ENCODE measurements around the gene PPP4C.

Gene PPP4C

DNA sequence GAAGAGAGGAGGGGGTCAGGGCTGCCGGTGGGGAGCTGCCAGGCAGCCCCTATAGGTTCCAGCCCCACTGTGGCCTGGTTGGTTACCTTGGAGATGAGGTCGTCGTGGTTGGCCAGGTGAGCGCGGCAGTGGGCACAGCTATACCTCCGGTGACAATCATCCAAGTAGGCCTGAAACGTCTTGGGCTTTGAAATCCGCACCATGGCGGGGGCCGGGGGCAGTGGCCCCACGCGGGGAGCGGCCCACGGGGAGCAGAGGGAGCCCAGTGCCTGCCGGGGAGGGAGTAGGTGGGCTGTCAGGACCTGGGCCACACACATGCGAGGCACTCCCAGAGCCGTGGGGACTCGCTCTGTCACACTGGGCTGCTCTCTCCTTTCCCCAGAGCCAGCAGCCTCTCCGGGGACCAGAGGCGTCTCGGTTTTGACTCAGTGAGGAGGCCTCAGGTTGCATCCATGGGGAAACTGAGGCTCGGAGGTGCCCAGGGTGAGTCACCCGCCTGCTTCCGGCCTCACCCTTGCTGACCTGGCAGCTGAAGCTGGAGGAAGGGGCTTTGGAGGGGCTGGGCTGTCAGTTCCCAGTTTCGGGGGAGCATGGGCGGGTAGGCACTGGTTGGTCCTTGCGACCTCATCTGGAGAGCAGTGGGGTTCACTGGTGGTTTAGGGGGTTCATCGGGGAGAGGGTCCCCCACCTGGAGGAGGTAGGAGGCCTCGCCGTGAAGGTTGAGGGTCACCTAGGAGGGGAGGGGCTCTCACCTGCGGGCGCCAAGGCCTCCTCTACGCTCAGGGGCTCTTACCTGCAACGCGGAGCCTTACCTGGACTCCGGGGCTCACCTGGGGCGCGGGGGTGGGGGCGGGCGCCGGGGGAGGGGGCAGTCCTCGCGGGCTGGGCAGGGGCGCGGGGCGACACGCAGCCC lies 19.6 kb downstream of the PPP4C start:
- no peaks in the 10 kb centered on the region for H3K27me3 ChIP-seq (ENCODE audit: insufficient read depth, poor library complexity, severe bottlenecking)
- H3K27ac ChIP-seq (ENCODE audit: poor library complexity, severe bottlenecking), result peak overlapping the region; percentile 52
- H3K4me1 ChIP-seq (ENCODE audit: insufficient read depth, poor library complexity, severe bottlenecking), result peaks cover 4% of the 10 kb centered on the region
- peaks cover 18% of the 10 kb centered on the region for H3K9me3 ChIP-seq (ENCODE audit: severe bottlenecking)
- ATAC-seq (ENCODE audit: low read depth) (no peak), DNase-seq (ENCODE audit: low spot score) (no peak)
- peak overlapping the region; percentile 44 for H3K4me3 ChIP-seq (ENCODE audit: severe bottlenecking)
- H3K36me3 ChIP-seq (ENCODE audit: low read depth), result no peaks in the 10 kb centered on the region; the same call in 1 of the 2 replicates
- TF ChIP-seq, protein P1, sequence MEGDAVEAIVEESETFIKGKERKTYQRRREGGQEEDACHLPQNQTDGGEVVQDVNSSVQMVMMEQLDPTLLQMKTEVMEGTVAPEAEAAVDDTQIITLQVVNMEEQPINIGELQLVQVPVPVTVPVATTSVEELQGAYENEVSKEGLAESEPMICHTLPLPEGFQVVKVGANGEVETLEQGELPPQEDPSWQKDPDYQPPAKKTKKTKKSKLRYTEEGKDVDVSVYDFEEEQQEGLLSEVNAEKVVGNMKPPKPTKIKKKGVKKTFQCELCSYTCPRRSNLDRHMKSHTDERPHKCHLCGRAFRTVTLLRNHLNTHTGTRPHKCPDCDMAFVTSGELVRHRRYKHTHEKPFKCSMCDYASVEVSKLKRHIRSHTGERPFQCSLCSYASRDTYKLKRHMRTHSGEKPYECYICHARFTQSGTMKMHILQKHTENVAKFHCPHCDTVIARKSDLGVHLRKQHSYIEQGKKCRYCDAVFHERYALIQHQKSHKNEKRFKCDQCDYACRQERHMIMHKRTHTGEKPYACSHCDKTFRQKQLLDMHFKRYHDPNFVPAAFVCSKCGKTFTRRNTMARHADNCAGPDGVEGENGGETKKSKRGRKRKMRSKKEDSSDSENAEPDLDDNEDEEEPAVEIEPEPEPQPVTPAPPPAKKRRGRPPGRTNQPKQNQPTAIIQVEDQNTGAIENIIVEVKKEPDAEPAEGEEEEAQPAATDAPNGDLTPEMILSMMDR (IDR thresholded peaks at IDR 0.05; ENCODE audit: poor library complexity, severe bottlenecking), result no peak

DNA sequence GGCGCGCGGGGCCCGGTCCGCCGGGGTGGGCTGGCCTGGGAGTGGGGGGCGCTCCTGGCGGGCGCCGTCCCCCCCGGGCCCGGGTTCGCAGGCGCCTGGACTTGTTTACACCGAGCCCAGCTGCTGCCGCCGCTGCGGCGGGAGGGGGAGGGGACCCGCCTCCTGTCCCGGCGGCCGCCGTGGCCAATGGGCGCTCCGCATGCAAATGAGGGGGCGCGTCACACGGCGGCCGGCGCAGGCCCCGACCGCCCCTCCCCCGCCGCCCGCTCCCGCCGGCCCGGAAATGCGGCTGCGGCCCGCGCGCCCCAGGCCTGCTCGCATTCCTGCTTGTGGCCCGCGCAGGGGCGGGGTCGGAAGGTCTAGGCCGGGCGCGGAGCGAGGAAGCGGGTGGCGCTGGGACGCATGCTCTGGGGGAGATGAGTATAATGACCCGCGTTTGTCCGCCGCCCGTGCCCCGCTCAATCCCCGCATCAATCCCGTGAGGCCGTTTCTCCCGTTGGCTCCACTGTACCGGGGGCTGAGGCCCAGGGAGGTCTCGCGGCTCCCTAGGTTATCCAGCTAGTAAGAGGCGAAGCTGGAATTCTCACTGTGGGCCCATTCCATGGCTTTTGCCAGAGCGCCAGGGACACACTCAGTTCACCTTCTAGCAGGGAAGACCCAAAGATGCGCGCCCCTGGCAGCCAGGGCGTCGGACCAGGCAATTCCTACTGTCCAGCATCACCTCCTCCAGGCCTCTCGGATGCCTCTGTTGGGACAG lies 20.5 kb downstream of the PPP4C start, which contains the start of gene YPEL3:
Gene YPEL3, minus strand, starts transcription at position 109 of the 757 bp plus-strand sequence. CDS start 731 bp downstream, outside the sequence.
- no peaks in the 10 kb centered on the region for H3K27me3 ChIP-seq (ENCODE audit: insufficient read depth, poor library complexity, severe bottlenecking)
- H3K4me3 ChIP-seq (ENCODE audit: severe bottlenecking), result peak within 1 kb of the TSS; percentile 44
- H3K4me1 ChIP-seq (ENCODE audit: insufficient read depth, poor library complexity, severe bottlenecking), result no peaks in the 10 kb centered on the region
- peaks cover 18% of the 10 kb centered on the region for H3K9me3 ChIP-seq (ENCODE audit: severe bottlenecking)
- H3K27ac ChIP-seq (ENCODE audit: poor library complexity, severe bottlenecking), result peak within 1 kb of the TSS; percentile 52
- H3K36me3 ChIP-seq (ENCODE audit: low read depth), result no peaks in the 10 kb centered on the region; the same call in 1 of the 2 replicates
- DNase-seq (ENCODE audit: low spot score) (peak; percentile 86), ATAC-seq (ENCODE audit: low read depth) (peak; percentile 62)
- TF ChIP-seq, protein P1 (IDR thresholded peaks at IDR 0.05; ENCODE audit: poor library complexity, severe bottlenecking), result no peak

DNA sequence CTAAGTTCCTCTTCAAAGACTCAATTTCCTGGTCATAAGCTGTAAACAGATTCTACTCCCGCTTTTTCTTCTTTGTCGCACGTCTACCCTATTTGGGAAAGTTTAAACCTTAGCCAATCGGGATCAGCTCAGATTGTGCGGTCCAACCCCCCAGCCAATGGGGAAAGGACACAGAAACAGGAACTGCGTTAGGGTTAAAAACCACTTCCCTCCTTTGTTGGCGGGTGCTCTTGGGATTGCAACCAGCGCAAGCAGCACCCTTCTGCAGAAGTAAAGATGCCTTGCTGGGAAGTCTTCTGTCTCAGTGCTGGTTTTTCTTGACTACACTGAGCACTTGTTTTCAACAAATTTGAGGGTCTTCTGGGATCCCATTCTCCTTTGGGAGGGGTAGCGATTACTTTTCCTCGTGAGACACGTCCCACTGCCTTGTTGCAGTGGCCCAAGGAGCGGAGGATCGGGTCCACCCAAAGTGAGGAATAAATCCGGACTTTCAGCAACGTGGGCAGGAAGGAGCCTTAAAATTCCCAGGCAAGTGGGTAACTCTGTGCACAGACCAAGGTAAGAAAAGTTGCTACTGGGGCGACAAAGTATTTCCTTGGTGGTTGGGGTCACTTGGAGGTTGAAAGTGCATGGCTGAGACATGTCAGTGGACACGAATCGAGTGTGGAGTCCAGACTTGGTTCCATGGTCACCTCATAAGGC lies 21.2 kb downstream of the PPP4C start:
- no peak for ATAC-seq (ENCODE audit: low read depth)
- Histone ChIP-seq H3K4me3 (ENCODE audit: severe bottlenecking) (no peak overlapping the region), H3K27ac (ENCODE audit: poor library complexity, severe bottlenecking) (peak overlapping the region; percentile 52), H3K4me1 (ENCODE audit: insufficient read depth, poor library complexity, severe bottlenecking) (no peaks in the 10 kb centered on the region), H3K27me3 (ENCODE audit: insufficient read depth, poor library complexity, severe bottlenecking) (no peaks in the 10 kb centered on the region), H3K9me3 (ENCODE audit: severe bottlenecking) (peaks cover 18% of the 10 kb centered on the region), H3K36me3 (ENCODE audit: low read depth) (no peaks in the 10 kb centered on the region; the same call in 1 of the 2 replicates)
- no peak for DNase-seq (ENCODE audit: low spot score)
- TF ChIP-seq, protein P1 (IDR thresholded peaks at IDR 0.05; ENCODE audit: poor library complexity, severe bottlenecking), result no peak

DNA sequence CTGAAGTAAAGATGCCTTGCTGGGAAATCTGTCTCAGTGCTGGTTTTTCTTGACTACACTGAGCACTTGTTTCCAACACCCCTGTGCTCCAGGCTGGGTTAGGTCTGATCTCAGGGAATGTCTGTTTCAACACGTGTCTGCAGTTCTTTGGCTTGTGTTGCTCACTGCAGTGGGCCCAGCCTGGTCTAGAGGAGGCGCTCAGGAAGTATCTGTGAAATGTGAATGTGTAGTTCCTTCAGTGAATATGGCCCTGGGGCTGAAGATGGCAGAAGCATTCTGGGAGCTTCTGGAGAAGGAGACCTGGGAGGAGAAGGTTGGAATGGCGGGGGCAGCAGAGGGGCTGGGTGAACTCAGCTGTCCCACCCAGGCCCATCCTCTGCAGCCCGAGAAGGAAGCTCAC lies 28.3 kb downstream of the PPP4C start:
- no peak overlapping the region for H3K27ac ChIP-seq (ENCODE audit: poor library complexity, severe bottlenecking)
- H3K4me1 ChIP-seq (ENCODE audit: insufficient read depth, poor library complexity, severe bottlenecking), result peaks cover 3% of the 10 kb centered on the region
- peaks cover 8% of the 10 kb centered on the region; the same call in 1 of the 2 replicates for H3K36me3 ChIP-seq (ENCODE audit: low read depth)
- no peak overlapping the region for H3K4me3 ChIP-seq (ENCODE audit: severe bottlenecking)
- no peak for ATAC-seq (ENCODE audit: low read depth)
- TF ChIP-seq, protein P1 (IDR thresholded peaks at IDR 0.05; ENCODE audit: poor library complexity, severe bottlenecking), result no peak
- no peak for DNase-seq (ENCODE audit: low spot score)
- H3K27me3 ChIP-seq (ENCODE audit: insufficient read depth, poor library complexity, severe bottlenecking), result no peaks in the 10 kb centered on the region
- H3K9me3 ChIP-seq (ENCODE audit: severe bottlenecking), result no peaks in the 10 kb centered on the region

All from RWPE2 (cell line).